Choroid plexus epithelial cell (primary cell): ENCODE results near the gene FBXL14.

ENCODE experiments used
- DNase-seq: peaks from one replicate; pipeline ENCODE4 v3.0.0-alpha.2; 2010; ENCODE audit warnings: low read depth
- H3K4me3 ChIP-seq: 2 replicates; pipeline ENCODE4 v1.5.1; 2011; ENCODE audit warnings: low read depth, mild to moderate bottlenecking, control low read depth, low read length, moderate library complexity
- TF ChIP-seq, protein P1 (sequence below): conservative IDR thresholded peaks from 2 replicates; pipeline ENCODE4 v1.5.1; 2011; ENCODE audit warnings: low read depth, mild to moderate bottlenecking, control low read depth, inconsistent platforms, low read length, moderate library complexity

The FBXL14 gene

DNA sequence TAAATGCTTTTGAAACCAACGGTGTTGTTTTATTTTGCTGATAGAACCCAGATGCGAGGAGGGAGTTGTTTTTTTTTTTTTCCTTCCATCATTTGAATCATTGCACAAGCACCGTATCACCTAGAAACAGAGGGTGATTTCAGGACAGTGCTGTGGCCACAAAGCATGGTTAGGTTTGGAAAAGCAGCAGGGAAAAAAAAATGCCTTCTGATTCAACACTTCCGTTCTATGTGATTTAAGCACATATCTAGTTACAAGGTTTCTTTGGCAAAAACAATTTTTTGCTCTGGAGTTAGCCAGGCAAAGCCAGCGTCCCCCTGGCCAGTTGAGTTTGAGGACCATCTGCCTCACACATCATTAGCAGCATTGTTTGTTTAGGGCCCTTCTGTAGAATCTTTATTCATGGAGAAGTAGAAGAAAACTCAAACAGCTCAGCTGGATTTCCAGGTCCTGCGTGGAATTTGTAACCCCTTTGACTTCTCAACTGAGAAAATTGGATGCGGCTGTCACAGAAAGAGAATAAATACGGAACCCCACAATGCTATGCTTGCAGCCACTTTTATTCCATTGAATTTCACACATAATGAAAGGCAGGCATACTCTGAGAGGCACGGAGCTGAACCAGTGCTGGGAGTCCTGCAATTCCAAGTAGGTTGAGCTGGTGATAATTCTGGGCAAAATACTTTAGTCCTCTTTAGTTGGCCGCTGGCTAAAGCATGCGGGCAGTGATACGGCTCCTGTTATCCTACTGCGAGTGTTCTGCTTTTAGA is 17.6 kb upstream of the FBXL14 start:
- TF ChIP-seq, protein P1, sequence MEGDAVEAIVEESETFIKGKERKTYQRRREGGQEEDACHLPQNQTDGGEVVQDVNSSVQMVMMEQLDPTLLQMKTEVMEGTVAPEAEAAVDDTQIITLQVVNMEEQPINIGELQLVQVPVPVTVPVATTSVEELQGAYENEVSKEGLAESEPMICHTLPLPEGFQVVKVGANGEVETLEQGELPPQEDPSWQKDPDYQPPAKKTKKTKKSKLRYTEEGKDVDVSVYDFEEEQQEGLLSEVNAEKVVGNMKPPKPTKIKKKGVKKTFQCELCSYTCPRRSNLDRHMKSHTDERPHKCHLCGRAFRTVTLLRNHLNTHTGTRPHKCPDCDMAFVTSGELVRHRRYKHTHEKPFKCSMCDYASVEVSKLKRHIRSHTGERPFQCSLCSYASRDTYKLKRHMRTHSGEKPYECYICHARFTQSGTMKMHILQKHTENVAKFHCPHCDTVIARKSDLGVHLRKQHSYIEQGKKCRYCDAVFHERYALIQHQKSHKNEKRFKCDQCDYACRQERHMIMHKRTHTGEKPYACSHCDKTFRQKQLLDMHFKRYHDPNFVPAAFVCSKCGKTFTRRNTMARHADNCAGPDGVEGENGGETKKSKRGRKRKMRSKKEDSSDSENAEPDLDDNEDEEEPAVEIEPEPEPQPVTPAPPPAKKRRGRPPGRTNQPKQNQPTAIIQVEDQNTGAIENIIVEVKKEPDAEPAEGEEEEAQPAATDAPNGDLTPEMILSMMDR = no peak
- H3K4me3 ChIP-seq = peak overlapping the region; percentile 31
- peak; percentile 97 for DNase-seq

DNA sequence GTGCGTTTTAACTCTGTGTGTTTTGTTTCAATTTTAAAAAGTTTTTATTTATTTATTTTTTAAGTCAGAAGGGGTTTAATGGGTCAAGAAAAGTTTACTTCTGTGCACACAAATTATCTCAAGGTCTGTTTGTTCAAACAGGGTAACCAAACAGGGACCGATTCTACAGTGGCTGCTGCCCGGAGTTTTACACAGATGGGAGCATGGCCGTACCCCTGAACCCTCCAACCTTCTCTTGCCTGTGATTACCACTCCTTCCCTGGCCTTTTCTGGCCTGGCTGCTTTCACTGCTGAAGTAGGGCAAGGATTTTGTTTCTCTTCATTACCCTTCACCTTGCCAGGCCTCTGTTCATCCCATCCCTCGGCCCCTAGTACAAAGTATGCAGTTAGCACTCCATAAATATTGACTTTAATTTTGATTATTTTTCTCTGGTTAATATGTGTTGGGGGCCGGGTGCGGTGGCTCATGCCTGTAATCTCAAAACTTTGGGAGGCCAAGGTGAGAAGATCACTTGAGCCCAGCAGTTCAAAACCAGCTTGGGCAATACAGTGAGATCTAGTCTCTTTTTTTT is 15.8 kb upstream of the FBXL14 start:
- no peak overlapping the region for H3K4me3 ChIP-seq
- TF ChIP-seq, protein P1 = no peak
- DNase-seq = no peak

DNA sequence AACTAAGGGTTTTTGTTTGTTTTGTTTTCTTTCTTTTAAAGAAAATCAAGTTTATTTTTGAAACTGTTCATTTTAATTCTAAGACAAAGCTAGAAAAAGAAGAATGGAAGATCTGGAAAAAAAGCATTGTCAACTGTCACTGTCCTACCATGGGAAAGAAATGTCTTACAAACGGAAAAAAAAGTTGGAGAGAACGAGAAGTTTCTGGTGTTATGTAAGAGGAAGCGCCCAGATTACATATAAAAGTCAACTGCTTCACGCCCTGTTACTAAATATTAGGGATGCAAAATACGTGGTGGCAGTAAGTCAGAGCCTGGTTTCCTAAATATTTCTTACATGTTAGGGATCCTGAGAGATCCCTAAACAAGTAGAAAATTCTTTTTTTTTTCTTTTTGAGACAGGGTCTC is 14.3 kb upstream of the FBXL14 start:
- TF ChIP-seq, protein P1 = no peak
- H3K4me3 ChIP-seq = no peak overlapping the region
- no peak for DNase-seq

DNA sequence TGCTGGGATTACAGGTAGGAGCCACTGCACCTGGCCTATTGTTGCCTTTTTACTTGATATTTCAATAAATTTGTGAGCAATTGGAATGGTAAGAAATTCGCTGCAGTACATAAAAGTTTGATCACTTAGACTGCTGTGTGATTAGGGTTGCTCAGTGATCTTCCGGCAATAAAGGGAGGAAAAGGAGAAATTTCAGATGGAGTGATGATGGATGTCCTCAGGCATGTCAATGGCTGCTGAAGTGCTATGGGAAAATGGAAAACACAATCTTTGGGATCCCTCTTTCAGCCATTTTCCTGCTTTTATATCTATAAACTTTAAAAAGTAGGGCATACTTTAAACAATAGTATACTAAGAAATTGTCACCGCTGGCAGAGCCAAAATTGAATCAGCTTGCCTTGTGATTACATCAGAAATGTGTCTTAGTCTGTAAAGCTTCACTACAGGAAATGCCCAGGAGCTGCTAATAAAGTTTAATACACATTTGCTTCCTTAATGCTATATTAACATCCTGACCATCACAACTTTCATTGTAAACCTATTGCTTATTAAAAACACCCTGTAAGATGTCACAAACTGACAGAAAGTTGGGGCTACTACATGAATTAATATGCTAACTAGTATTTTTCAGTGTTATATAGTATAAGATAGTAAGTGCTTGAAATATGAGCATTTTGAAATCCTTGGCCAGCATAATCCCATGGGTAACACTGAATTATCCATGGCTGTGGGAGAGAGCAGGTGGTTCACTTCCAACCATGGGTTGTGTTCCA is 13.7 kb upstream of the FBXL14 start:
- TF ChIP-seq, protein P1 = no peak
- H3K4me3 ChIP-seq = no peak overlapping the region

DNA sequence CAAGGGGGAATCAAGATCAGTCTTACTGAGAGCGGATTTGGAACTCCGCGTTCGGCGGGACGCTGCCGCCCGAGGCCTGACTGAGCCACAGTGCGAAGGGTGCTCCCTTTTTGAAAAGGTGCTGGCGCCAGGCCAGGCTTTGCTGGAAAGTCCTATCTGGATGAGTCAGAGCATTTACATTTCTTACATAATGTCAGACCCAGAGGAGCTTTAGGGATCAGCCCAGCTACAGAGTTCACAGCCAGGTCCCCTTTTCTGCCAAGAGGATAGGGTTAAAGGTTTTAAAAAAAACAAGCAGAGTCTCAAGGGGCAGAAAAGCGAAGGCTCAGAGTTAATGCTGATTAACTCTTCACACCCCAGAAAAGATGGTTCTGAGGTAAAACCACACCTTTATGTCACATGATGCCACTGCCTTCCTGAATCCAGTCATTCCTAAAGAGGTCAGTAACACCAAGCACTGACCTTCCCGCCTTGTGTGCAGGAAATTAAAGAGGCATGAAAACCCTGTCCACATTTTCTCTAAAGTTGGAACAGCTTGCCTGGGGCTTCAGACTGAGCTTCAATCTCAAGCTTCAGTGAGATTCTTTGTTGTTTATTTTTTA is 11.7 kb upstream of the FBXL14 start:
- TF ChIP-seq, protein P1 = no peak
- DNase-seq = peak; percentile 87
- H3K4me3 ChIP-seq = peak overlapping the region; percentile 58

More for the DNA sequence above, 13.7 kb upstream of the FBXL14 start:
- DNase-seq = peak; percentile 56

DNA sequence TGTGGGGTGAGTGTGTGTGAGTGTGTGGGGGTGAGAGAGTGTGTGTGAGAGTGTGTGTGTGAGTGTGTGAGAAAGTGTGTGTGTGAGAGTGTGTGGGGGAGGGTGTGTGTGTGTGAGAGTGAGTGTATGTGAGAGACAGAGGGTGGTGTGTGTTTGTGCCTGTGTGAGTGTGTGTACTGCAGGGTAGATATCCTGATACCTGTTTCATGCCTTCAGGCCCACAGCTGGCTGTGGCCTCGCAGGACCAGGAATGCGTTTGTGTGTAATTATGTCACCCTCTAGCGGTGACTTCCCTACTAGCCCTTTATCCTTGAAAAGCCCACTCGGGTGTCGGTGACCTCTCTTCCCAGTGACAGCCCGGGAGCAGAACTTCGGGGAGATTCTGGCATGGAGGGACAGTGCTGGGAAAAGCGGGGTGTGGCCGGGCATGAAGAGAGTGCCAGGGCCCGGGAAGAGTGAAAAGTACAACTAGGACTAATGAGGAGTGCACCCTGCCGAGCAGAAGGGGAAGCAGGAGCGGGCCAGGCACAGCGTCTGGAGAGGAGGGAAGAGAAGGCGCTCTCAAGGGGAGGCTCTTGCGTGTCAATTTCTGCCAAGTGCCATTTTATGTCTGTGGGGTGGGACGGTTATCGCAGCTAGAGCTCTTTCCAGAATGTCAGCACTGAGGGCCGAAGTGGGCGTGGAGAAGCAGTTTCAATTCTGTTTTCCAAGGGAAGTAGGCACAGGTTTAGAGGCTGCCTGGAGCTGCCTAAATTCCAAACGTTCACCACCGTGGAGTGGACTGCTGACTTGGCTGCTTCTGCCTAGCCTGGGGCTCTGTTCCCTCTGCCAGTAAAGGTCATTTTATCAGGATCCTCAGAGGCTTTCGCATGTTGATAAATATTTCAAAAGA is 11.0 kb upstream of the FBXL14 start:
- TF ChIP-seq, protein P1 = peak; percentile 84
- peak; percentile 88 for DNase-seq
- peak overlapping the region; percentile 58 for H3K4me3 ChIP-seq
